Chondrocyte (in vitro differentiated cells): ENCODE results near the gene WNK2. TPM values are rescaled to one million over a fixed set of nuclear protein-coding genes. Genes with fewer than 3 reads are reported as not detected.

Experiments used
- DNase-seq: peaks from one replicate; pipeline ENCODE4 v3.0.0; 2021; ENCODE audit warnings: mixed read lengths, low spot score
- H3K27ac Mint-ChIP-seq: one replicate; pipeline ENCODE4 v1.8.0; 2021; ENCODE audit warnings: mild to moderate bottlenecking, moderate library complexity, mixed read lengths; ENCODE audit not compliant: unreplicated experiment
- H3K27me3 Mint-ChIP-seq: 2 replicates; pipeline ENCODE4 v1.8.0; 2021; ENCODE audit warnings: low read depth, mixed read lengths
- H3K36me3 Mint-ChIP-seq: 2 replicates; pipeline ENCODE4 v1.8.0; 2021; ENCODE audit warnings: low read depth, mixed read lengths
- H3K4me1 Mint-ChIP-seq: 2 replicates; pipeline ENCODE4 v1.8.0; 2021; ENCODE audit warnings: low read depth, mild to moderate bottlenecking, mixed read lengths
- H3K4me3 Mint-ChIP-seq: one replicate; pipeline ENCODE4 v1.8.0; 2021; ENCODE audit warnings: mild to moderate bottlenecking, moderate library complexity, mixed read lengths; ENCODE audit not compliant: unreplicated experiment
- H3K9me3 Mint-ChIP-seq: 2 replicates; pipeline ENCODE4 v1.8.0; 2021; ENCODE audit warnings: low read depth, mixed read lengths
- total RNA-seq: library from RNA; stranded (reverse); gene quantifications from 3 replicates; pipeline ENCODE4 v1.2.1, GENCODE V29; 2021
- TF ChIP-seq, protein P1 (sequence below): fragments of 200-600 bp; sonication (generic); IDR thresholded peaks from 2 replicates; pipeline ENCODE4 v1.5.0; 2021; ENCODE audit warnings: antibody characterized with exemption, mild to moderate bottlenecking, moderate library complexity

WNK2 gene
- total RNA-seq, 1 donor from 2014 or later, result 2.3 TPM

DNA sequence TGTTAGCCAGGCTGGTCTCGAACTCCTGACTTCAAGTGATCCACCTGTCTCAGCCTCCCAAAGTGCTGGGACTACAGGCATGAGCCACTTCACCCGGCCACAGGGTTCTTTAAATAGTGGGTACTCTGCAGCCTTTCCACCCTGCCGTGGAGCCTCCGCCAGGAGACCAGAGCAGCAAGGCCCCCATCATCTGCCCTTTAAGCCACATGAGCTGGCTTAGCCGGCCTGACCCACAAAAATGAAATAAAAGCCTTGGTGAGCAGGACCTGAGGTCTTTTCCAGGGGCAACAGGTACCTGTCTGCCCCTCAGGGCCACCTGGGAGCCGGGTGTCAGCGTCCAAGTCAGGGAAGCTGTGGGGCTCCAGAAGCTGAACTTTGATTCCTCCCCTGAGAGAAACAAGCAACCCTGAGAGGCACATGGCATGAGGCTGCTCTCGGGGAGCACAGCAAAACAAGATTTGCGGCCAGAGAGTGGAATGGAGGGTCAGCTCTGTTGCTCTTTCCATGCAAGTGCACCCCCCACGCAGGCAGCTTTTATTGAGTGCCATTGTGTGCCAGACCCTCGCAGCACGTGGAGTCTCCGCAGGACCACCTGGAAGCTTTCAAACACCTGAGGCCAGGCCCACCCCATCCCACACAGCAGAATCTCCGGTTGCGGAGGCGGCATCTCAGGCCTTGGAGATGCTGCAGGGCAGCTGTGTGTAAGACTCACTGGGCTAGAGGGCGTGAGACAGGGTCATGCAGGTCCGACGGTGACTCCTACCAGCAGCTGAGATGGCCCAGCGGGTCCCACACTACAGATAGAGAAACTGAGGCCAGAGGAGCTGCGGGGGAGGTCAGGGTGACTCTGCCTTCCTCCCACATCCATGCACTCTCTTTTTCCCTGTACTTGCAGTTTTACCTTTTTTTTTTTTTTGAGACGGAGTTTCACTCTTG is 4.8 kb upstream of the WNK2 start:
- peaks cover 2% of the 10 kb centered on the region for H3K4me1 Mint-ChIP-seq
- H3K9me3 Mint-ChIP-seq, result no peaks in the 10 kb centered on the region
- no peak overlapping the region for H3K4me3 Mint-ChIP-seq
- DNase-seq, result no peak
- peaks cover 30% of the 10 kb centered on the region for H3K27me3 Mint-ChIP-seq
- no peaks in the 10 kb centered on the region for H3K36me3 Mint-ChIP-seq
- TF ChIP-seq, protein P1, sequence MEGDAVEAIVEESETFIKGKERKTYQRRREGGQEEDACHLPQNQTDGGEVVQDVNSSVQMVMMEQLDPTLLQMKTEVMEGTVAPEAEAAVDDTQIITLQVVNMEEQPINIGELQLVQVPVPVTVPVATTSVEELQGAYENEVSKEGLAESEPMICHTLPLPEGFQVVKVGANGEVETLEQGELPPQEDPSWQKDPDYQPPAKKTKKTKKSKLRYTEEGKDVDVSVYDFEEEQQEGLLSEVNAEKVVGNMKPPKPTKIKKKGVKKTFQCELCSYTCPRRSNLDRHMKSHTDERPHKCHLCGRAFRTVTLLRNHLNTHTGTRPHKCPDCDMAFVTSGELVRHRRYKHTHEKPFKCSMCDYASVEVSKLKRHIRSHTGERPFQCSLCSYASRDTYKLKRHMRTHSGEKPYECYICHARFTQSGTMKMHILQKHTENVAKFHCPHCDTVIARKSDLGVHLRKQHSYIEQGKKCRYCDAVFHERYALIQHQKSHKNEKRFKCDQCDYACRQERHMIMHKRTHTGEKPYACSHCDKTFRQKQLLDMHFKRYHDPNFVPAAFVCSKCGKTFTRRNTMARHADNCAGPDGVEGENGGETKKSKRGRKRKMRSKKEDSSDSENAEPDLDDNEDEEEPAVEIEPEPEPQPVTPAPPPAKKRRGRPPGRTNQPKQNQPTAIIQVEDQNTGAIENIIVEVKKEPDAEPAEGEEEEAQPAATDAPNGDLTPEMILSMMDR, result no peak
- no peak overlapping the region for H3K27ac Mint-ChIP-seq

DNA sequence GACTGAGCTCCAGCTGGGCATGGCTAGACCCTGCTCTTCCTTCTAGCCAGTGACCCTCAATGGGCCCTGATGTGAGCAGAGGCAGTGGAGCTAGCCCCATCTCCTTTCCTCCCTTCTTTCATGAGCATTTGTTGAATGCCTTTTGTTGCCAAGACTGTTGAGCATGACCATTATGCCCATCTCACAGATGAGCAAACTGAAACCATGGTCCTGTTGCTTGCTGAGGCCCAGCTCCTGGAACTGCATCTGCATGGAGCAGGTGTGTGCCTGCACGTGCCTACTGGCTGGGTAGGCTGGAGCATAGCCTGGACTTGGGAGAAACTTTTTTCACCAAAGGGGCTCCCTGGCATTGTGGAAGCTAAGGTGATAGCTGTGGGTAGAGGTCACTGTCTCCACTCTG is 3.0 kb upstream of the WNK2 start:
- H3K27me3 Mint-ChIP-seq, result peaks cover 30% of the 10 kb centered on the region
- peaks cover 2% of the 10 kb centered on the region for H3K4me1 Mint-ChIP-seq
- no peaks in the 10 kb centered on the region for H3K36me3 Mint-ChIP-seq
- DNase-seq, result no peak
- no peaks in the 10 kb centered on the region for H3K9me3 Mint-ChIP-seq
- TF ChIP-seq, protein P1, result no peak
- no peak overlapping the region for H3K27ac Mint-ChIP-seq
- no peak overlapping the region for H3K4me3 Mint-ChIP-seq

DNA sequence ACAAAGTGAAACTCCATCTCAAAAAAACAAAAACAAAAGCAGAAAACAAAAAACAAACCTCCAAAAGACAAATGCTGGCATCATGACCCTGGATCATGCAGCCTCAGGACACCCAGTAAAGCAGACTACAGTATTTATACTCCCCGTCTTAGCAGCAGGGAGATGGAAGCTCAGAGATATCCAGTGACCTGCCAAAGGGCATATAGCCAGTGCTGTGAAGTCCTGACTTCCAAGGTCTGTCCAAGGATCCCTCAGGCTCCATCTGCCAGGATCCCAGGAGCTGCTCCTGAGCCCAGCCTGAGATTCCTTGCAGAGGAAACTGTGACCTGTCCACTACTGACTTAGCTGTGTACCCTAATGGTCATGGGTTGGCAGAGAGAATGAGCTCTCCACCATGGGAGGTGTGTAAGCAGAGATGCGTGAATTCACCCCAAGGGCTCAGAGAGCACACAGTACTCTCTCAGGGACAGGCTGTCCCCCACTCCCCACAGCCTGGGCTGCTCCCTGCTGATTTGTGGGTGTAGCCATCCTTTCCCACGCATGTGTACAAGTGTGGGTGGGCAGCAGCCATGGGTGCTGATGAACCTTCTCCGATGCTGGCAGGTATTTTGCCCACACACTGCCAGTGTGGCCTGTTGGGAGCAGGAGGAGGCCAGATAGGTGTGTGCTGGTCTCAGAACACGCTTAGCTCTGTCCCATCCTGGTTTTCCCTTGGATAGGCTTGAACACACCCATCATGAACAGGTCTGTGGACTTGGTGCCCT is 2.1 kb upstream of the WNK2 start:
- DNase-seq, result no peak
- TF ChIP-seq, protein P1, result no peak
- H3K27ac Mint-ChIP-seq, result no peak overlapping the region
- peaks cover 35% of the 10 kb centered on the region for H3K27me3 Mint-ChIP-seq
- H3K9me3 Mint-ChIP-seq, result no peaks in the 10 kb centered on the region
- H3K36me3 Mint-ChIP-seq, result no peaks in the 10 kb centered on the region
- H3K4me3 Mint-ChIP-seq, result no peak overlapping the region
- peaks cover 2% of the 10 kb centered on the region for H3K4me1 Mint-ChIP-seq

DNA sequence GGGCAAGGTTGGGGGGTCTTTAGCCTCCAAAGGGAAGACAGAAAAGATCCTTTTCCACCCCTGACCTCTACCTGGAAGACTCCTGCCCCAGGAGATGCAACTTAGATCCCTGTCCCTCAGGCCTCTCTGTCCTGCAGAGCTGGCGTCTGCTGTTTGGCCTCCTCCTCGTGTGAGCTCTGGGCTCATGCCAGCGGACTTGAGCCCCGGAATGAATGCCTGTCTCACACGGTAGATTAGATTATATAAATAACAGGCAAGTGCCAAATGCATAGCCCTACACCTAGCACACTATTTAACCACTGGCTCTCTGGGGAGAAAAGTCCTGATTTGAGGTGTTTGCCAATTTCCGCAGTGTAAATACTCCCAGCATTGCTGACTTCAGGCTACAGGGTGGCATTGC is 1.4 kb upstream of the WNK2 start:
- H3K36me3 Mint-ChIP-seq, result no peaks in the 10 kb centered on the region
- no peak overlapping the region for H3K27ac Mint-ChIP-seq
- H3K4me1 Mint-ChIP-seq, result peaks cover 2% of the 10 kb centered on the region
- no peak overlapping the region for H3K4me3 Mint-ChIP-seq
- H3K27me3 Mint-ChIP-seq, result peaks cover 40% of the 10 kb centered on the region
- TF ChIP-seq, protein P1, result no peak
- DNase-seq, result no peak
- H3K9me3 Mint-ChIP-seq, result no peaks in the 10 kb centered on the region

DNA sequence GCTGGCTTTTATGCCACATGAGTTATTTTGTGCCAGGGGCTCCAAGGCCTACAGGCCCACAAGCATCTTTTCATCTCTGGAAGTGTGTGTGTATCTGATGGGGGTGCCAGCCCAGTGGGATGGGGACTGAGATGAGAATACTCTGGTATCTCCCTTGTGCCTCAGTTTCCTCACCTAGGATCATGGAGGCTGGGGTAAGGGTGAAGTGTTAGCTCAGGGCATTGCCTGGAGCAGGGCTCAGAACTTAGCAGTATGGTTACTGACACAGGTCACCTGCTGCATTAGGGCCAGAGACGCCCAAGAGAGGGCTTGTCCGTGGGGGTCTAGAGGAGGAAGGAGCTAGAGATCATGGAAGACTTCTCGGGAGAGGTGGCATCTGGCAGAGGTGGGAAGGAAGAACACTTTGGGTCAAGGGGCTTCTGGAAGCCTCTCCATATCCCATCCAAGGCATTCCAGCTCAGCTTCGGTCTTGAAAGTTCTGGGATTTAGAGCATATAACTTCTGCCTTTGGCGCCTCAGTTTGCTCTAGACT is 742 bp upstream of the WNK2 start:
- Mint-ChIP-seq H3K27ac (no peak overlapping the region), H3K4me3 (peak overlapping the region; percentile 40), H3K27me3 (peaks cover 41% of the 10 kb centered on the region), H3K4me1 (peaks cover 2% of the 10 kb centered on the region), H3K9me3 (no peaks in the 10 kb centered on the region), H3K36me3 (no peaks in the 10 kb centered on the region)
- DNase-seq, result no peak
- TF ChIP-seq, protein P1, result no peak
